ENCODE data around the gene OR51B4. TPM values are rescaled to one million over a fixed set of nuclear protein-coding genes. Genes with fewer than 3 reads are reported as not detected.
"Not testable (repeated sequence)": the region's sequence is repeated elsewhere in the genome, so short reads cannot be mapped to it uniquely, and the experiment has no call there.

Gene OR51B4
- total and polyA plus RNA-seq, 7 experiments from 2014 or later, result not detected

- Mint-ChIP-seq H3K4me3 (no peak overlapping the region), H3K36me3 (no peaks in the 10 kb centered on the region), H3K4me1 (peaks cover 0 to 2% (median 0%) of the 10 kb centered on the region in 7 donors), H3K27ac (no peak overlapping the region), H3K27me3 (peaks cover 2 to 19% (median 10%) of the 10 kb centered on the region in 5 donors), H3K9me3 (peaks cover 0 to 2% (median 0%) of the 10 kb centered on the region in 11 donors)
- POLR2A ChIA-PET, result no interaction called here
- DNase-seq, result no peak
- no peak for ATAC-seq
- CTCF ChIA-PET, result no interaction called here
- Histone ChIP-seq H3K9me3 (ENCODE audit: control insufficient read depth in 2 of 3, low read length in 3 of 3) (no peaks in the 10 kb centered on the region), H3K27ac (ENCODE audit: low read depth, low read length) (no peak overlapping the region), H3K4me3 (ENCODE audit: low read length) (no peak overlapping the region), H3K27me3 (ENCODE audit: control insufficient read depth in 2 of 2, insufficient read depth in 2 of 2, low read length in 2 of 2) (no peaks in the 10 kb centered on the region), H3K4me1 (ENCODE audit: control insufficient read depth in 2 of 2, insufficient read depth in 2 of 2, low read length in 2 of 2) (no peaks in the 10 kb centered on the region), H3K36me3 (ENCODE audit: control insufficient read depth in 2 of 3, insufficient read depth in 3 of 3, low read length in 3 of 3) (no peaks in the 10 kb centered on the region)
- intact Hi-C loops (cut with micrococcal nuclease), result loop anchor here in 1 of 2 donors (10.0 kb wide), 1 partner anchor 1113 kb away; no protein-coding TSS in a partner anchor
These were observed 3.9 kb downstream of the OR51B4 start for GRCh38 chr11:5297721-5298323.

- H3K27ac ChIP-seq (ENCODE audit: low read depth, low read length); CTCF ChIA-PET; H3K4me1 ChIP-seq (ENCODE audit: control insufficient read depth in 2 of 2, insufficient read depth in 2 of 2, low read length in 2 of 2); H3K27me3 ChIP-seq (ENCODE audit: control insufficient read depth in 2 of 2, insufficient read depth in 2 of 2, low read length in 2 of 2); ATAC-seq; DNase-seq; H3K36me3 ChIP-seq (ENCODE audit: control insufficient read depth in 2 of 3, insufficient read depth in 3 of 3, low read length in 3 of 3); H3K4me3 Mint-ChIP-seq; H3K9me3 Mint-ChIP-seq; H3K9me3 ChIP-seq (ENCODE audit: control insufficient read depth in 2 of 3, low read length in 3 of 3); H3K27ac Mint-ChIP-seq; H3K4me1 Mint-ChIP-seq; POLR2A ChIA-PET; H3K4me3 ChIP-seq (ENCODE audit: low read length); H3K36me3 Mint-ChIP-seq: not testable (repeated sequence)
- intact Hi-C loops (cut with micrococcal nuclease), result loop anchor here (5.0 to 10.0 kb wide), 2 partner anchors 172 to 1110 kb away; no protein-coding TSS in a partner anchor
- peaks cover 0 to 14% (median 6%) of the 10 kb centered on the region in 5 donors for H3K27me3 Mint-ChIP-seq
These were observed 7.3 kb downstream of the OR51B4 start for GRCh38 chr11:5294342-5294995.

- Histone ChIP-seq H3K4me3 (ENCODE audit: low read length) (no peak overlapping the region), H3K27me3 (ENCODE audit: control insufficient read depth in 2 of 2, insufficient read depth in 2 of 2, low read length in 2 of 2) (no peaks in the 10 kb centered on the region), H3K36me3 (ENCODE audit: control insufficient read depth in 2 of 3, insufficient read depth in 3 of 3, low read length in 3 of 3) (no peaks in the 10 kb centered on the region), H3K27ac (ENCODE audit: low read depth, low read length) (no peak overlapping the region), H3K4me1 (ENCODE audit: control insufficient read depth in 2 of 2, insufficient read depth in 2 of 2, low read length in 2 of 2) (no peaks in the 10 kb centered on the region), H3K9me3 (ENCODE audit: control insufficient read depth in 2 of 3, low read length in 3 of 3) (no peaks in the 10 kb centered on the region)
- intact Hi-C loops (cut with micrococcal nuclease), result loop anchor here (5.0 to 10.0 kb wide), 2 partner anchors 171 to 1108 kb away; no protein-coding TSS in a partner anchor
- ChIA-PET CTCF (no interaction called here), POLR2A (no interaction called here)
- H3K4me3 Mint-ChIP-seq, result no peak overlapping the region
- no peak for DNase-seq
- H3K36me3 Mint-ChIP-seq, result no peaks in the 10 kb centered on the region
- H3K4me1 Mint-ChIP-seq, result no peaks in the 10 kb centered on the region
- no peak for ATAC-seq
- H3K9me3 Mint-ChIP-seq, result peaks cover 0 to 2% (median 0%) of the 10 kb centered on the region in 11 donors
- peaks cover 0 to 13% (median 6%) of the 10 kb centered on the region in 5 donors for H3K27me3 Mint-ChIP-seq
- no peak overlapping the region for H3K27ac Mint-ChIP-seq
These were observed 8.7 kb downstream of the OR51B4 start for GRCh38 chr11:5293028-5293427.

- H3K27ac Mint-ChIP-seq, result no peak overlapping the region
- H3K9me3 Mint-ChIP-seq, result peaks cover 0 to 2% (median 0%) of the 10 kb centered on the region in 11 donors
- H3K36me3 Mint-ChIP-seq, result no peaks in the 10 kb centered on the region
- no peak overlapping the region for H3K4me3 Mint-ChIP-seq
- H3K9me3 ChIP-seq (ENCODE audit: control insufficient read depth in 2 of 3, low read length in 3 of 3), result no peaks in the 10 kb centered on the region
- no peak overlapping the region for H3K27ac ChIP-seq (ENCODE audit: low read depth, low read length)
- ChIA-PET POLR2A (no interaction called here), CTCF (interaction anchor here (1.0 kb wide), 1 partner anchor 9 kb away, joined by 3 read pairs; no protein-coding TSS in a partner anchor)
- intact Hi-C loops (cut with micrococcal nuclease), result loop anchor here (5.0 to 10.0 kb wide), 2 partner anchors 169 to 1107 kb away; no protein-coding TSS in a partner anchor
- no peak overlapping the region for H3K4me3 ChIP-seq (ENCODE audit: low read length)
- H3K27me3 Mint-ChIP-seq, result peaks cover 0 to 5% (median 0%) of the 10 kb centered on the region in 5 donors
- no peaks in the 10 kb centered on the region for H3K36me3 ChIP-seq (ENCODE audit: control insufficient read depth in 2 of 3, insufficient read depth in 3 of 3, low read length in 3 of 3)
- no peak for ATAC-seq
- H3K27me3 ChIP-seq (ENCODE audit: control insufficient read depth in 2 of 2, insufficient read depth in 2 of 2, low read length in 2 of 2), result no peaks in the 10 kb centered on the region
- DNase-seq, result no peak
- no peaks in the 10 kb centered on the region for H3K4me1 ChIP-seq (ENCODE audit: control insufficient read depth in 2 of 2, insufficient read depth in 2 of 2, low read length in 2 of 2)
- no peaks in the 10 kb centered on the region for H3K4me1 Mint-ChIP-seq
These were observed 10.4 kb downstream of the OR51B4 start for GRCh38 chr11:5291207-5291838.

- POLR2A ChIA-PET, result no interaction called here
- H3K36me3 ChIP-seq (ENCODE audit: control insufficient read depth in 2 of 3, insufficient read depth in 3 of 3, low read length in 3 of 3), result no peaks in the 10 kb centered on the region
- H3K4me3 ChIP-seq (ENCODE audit: low read length), result no peak overlapping the region
- H3K27ac ChIP-seq (ENCODE audit: low read depth, low read length), result no peak overlapping the region
- Mint-ChIP-seq H3K9me3 (peaks cover 0 to 2% (median 0%) of the 10 kb centered on the region in 11 donors), H3K27ac (no peak overlapping the region), H3K4me1 (no peaks in the 10 kb centered on the region), H3K27me3 (peaks cover 0 to 5% (median 0%) of the 10 kb centered on the region in 5 donors), H3K36me3 (no peaks in the 10 kb centered on the region), H3K4me3 (no peak overlapping the region)
- DNase-seq, result no peak
- no peaks in the 10 kb centered on the region for H3K27me3 ChIP-seq (ENCODE audit: control insufficient read depth in 2 of 2, insufficient read depth in 2 of 2, low read length in 2 of 2)
- intact Hi-C loops (cut with micrococcal nuclease), result loop anchor here (5.0 to 10.0 kb wide), 2 partner anchors 168 to 1105 kb away; no protein-coding TSS in a partner anchor
- no peaks in the 10 kb centered on the region for H3K9me3 ChIP-seq (ENCODE audit: control insufficient read depth in 2 of 3, low read length in 3 of 3)
- CTCF ChIA-PET, result no interaction called here
- no peak for ATAC-seq
- H3K4me1 ChIP-seq (ENCODE audit: control insufficient read depth in 2 of 2, insufficient read depth in 2 of 2, low read length in 2 of 2), result no peaks in the 10 kb centered on the region
These were observed 11.6 kb downstream of the OR51B4 start for GRCh38 chr11:5290106-5290505.

GRCh38 chr11:5289696-5290095 is 12.1 kb downstream of the OR51B4 start:
- H3K36me3 Mint-ChIP-seq, result no peaks in the 10 kb centered on the region
- peaks cover 0 to 2% (median 0%) of the 10 kb centered on the region in 11 donors for H3K9me3 Mint-ChIP-seq
- H3K9me3 ChIP-seq (ENCODE audit: control insufficient read depth in 2 of 3, low read length in 3 of 3), result no peaks in the 10 kb centered on the region
- no peak for DNase-seq
- intact Hi-C loops (cut with micrococcal nuclease), result loop anchor here (5.0 to 10.0 kb wide), 2 partner anchors 167 to 1105 kb away; no protein-coding TSS in a partner anchor
- H3K27me3 Mint-ChIP-seq, result peaks cover 0 to 5% (median 0%) of the 10 kb centered on the region in 5 donors
- no peak overlapping the region for H3K27ac ChIP-seq (ENCODE audit: low read depth, low read length)
- CTCF ChIA-PET, result no interaction called here
- H3K27ac Mint-ChIP-seq, result no peak overlapping the region
- no peak overlapping the region for H3K4me3 Mint-ChIP-seq
- H3K4me1 ChIP-seq (ENCODE audit: control insufficient read depth in 2 of 2, insufficient read depth in 2 of 2, low read length in 2 of 2), result no peaks in the 10 kb centered on the region
- no peaks in the 10 kb centered on the region for H3K36me3 ChIP-seq (ENCODE audit: control insufficient read depth in 2 of 3, insufficient read depth in 3 of 3, low read length in 3 of 3)
- no peaks in the 10 kb centered on the region for H3K4me1 Mint-ChIP-seq
- ATAC-seq, result no peak
- H3K4me3 ChIP-seq (ENCODE audit: low read length), result no peak overlapping the region
- POLR2A ChIA-PET, result no interaction called here
- no peaks in the 10 kb centered on the region for H3K27me3 ChIP-seq (ENCODE audit: control insufficient read depth in 2 of 2, insufficient read depth in 2 of 2, low read length in 2 of 2)

All from naive thymus-derived CD4-positive, alpha-beta T cell (primary cell).